GM12878 (cell line): ENCODE measurements around the gene CEP57. TPM values are rescaled to one million over a fixed set of nuclear protein-coding genes. Genes with fewer than 3 reads are reported as not detected.
"Not testable (repeated sequence)": the region's sequence is repeated elsewhere in the genome, so short reads cannot be mapped to it uniquely, and the experiment has no call there.

Experiments used
- ATAC-seq: fragments of 200-7000 bp; cut with Tn5 transposase; 3 replicates; pipeline ENCODE4 v1.9.1; 2020; ENCODE audit warnings: mild to moderate bottlenecking, moderate library complexity
- BruUV-seq: library from RNA; stranded (reverse); fragments of 400-500 nt; replicated peaks from 2 replicates; lab custom pipeline; 2021; lab: Mats Ljungman, UMichigan
- CTCF ChIA-PET: fragments of 300-600 bp; sonication (Branson Sonifier 250); formaldehyde crosslinking; extraction: SDS; loops from one replicate; lab custom pipeline; 2021; ENCODE audit warnings: inconsistent platforms; lab: Yijun Ruan, JAX
- POLR2A ChIA-PET: fragments of 350-600 bp; formaldehyde crosslinking; extraction: SDS; loops from one replicate; lab custom pipeline; 2021; ENCODE audit warnings: inconsistent platforms; lab: Charles Lee
- RAD21 ChIA-PET: fragments of 300-600 bp; sonication (Branson Sonifier 250); formaldehyde crosslinking; loops from one replicate; lab custom pipeline; 2023; ENCODE audit warnings: antibody characterized with exemption; ENCODE audit not compliant: unreplicated experiment; lab: Charles Lee
- SMC1A ChIA-PET: fragments of 300-600 bp; sonication (Branson Sonifier 250); formaldehyde crosslinking; loops from one replicate; lab custom pipeline; 2023; ENCODE audit not compliant: unreplicated experiment, uncharacterized antibody; lab: Charles Lee
- DNase-seq: peaks from one replicate; pipeline ENCODE4 v3.0.0-alpha.2; 2011; ENCODE audit warnings: low read depth, low spot score
- FAIRE-seq: peaks from 3 replicates; lab custom pipeline; 2011; peaks lifted over from hg19 to GRCh38; lab: Jason Lieb, UNC
- H2AFZ ChIP-seq: 2 replicates; pipeline ENCODE4 v1.6.0; 2011; ENCODE audit warnings: low read depth, low read length, control low read depth; ENCODE audit not compliant: control insufficient read depth
- H3K27ac ChIP-seq: 2 replicates; pipeline ENCODE4 v1.5.1; 2011; ENCODE audit warnings: control low read depth; ENCODE audit not compliant: control insufficient read depth, insufficient read depth
- H3K27me3 ChIP-seq, 2 experiments: replicated peaks in 1 of 2; 2 replicates each; pipeline versions ENCODE4 v1.6.0 to v1.6.1; 2011; ENCODE audit warnings: low read length in 1 of 2; ENCODE audit not compliant: control insufficient read depth in 2 of 2, insufficient read depth in 2 of 2
- H3K36me3 ChIP-seq, 2 experiments: 2 replicates each; pipeline ENCODE4 v1.5.1; 2011; ENCODE audit warnings: low read length in 1 of 2; ENCODE audit not compliant: control insufficient read depth in 2 of 2, insufficient read depth in 2 of 2
- H3K4me1 ChIP-seq: 2 replicates; pipeline ENCODE4 v1.6.1; 2011; ENCODE audit warnings: mild to moderate bottlenecking, low read length, moderate library complexity, mixed read lengths; ENCODE audit not compliant: control insufficient read depth, insufficient read depth
- H3K4me2 ChIP-seq: 2 replicates; pipeline ENCODE4 v1.6.0; 2011; ENCODE audit warnings: control low read depth; ENCODE audit not compliant: control insufficient read depth, insufficient read depth
- H3K4me3 ChIP-seq: fragments of 200-600 bp; sonication (generic); 2 replicates; pipeline ENCODE4 v1.5.1; 2016
- H3K79me2 ChIP-seq: 2 replicates; pipeline ENCODE4 v1.6.0; 2011; ENCODE audit warnings: low read length; ENCODE audit not compliant: control insufficient read depth, insufficient read depth
- H3K9ac ChIP-seq: 2 replicates; pipeline ENCODE4 v1.8.0; 2011; ENCODE audit warnings: low read length, control low read depth, mixed read lengths; ENCODE audit not compliant: control insufficient read depth, insufficient read depth
- H3K9me3 ChIP-seq: replicated peaks from 3 replicates; pipeline ENCODE4 v1.5.1; 2011; ENCODE audit warnings: mild to moderate bottlenecking, low read length; ENCODE audit not compliant: control insufficient read depth, insufficient read depth
- H4K20me1 ChIP-seq: 2 replicates; pipeline ENCODE4 v1.6.0; 2011; ENCODE audit not compliant: control insufficient read depth, insufficient read depth
- ATF7 ChIP-seq: fragments of 450-650 bp; IDR thresholded peaks from 2 replicates; pipeline ENCODE4 v1.6.1; 2016; ENCODE audit warnings: low read depth, mild to moderate bottlenecking
- MEF2B ChIP-seq: fragments of 450-650 bp; IDR thresholded peaks from 2 replicates; pipeline ENCODE4 v1.6.1; 2018; ENCODE audit warnings: mild to moderate bottlenecking, moderate library complexity; ENCODE audit not compliant: partially characterized antibody, poor library complexity, severe bottlenecking
- RELB ChIP-seq: fragments of 450-650 bp; IDR thresholded peaks from 2 replicates; pipeline ENCODE4 v1.6.1; 2017; ENCODE audit warnings: low read depth, mild to moderate bottlenecking, moderate library complexity
- SPI1 ChIP-seq: IDR thresholded peaks from 2 replicates; pipeline ENCODE4 v1.6.1; 2011; ENCODE audit warnings: low read depth, mild to moderate bottlenecking, low read length, moderate library complexity, borderline replicate concordance; ENCODE audit not compliant: insufficient read depth
- ZBTB40 ChIP-seq: fragments of 450-650 bp; IDR thresholded peaks from 2 replicates; pipeline ENCODE4 v1.6.1; 2016; ENCODE audit warnings: mild to moderate bottlenecking, moderate library complexity, borderline replicate concordance
- WGBS: methylation state at CpG from one replicate; pipeline ENCODE4 v1.1.6; 2016; ENCODE audit warnings: low lambda C conversion rate; ENCODE audit not compliant: insufficient replicate concordance, insufficient coverage; ENCODE audit errors: missing lambda C conversion rate; 5-methylcytosine and 5-hydroxymethylcytosine counted together
- in situ Hi-C: fragments of 300-500 bp; cut with MboI; formaldehyde crosslinking; loops from 9 replicates; pipeline ENCODE4 v1.14.3; 2018; ENCODE audit warnings: mixed read lengths
- intact Hi-C: fragments of 100-400 bp; cut with micrococcal nuclease; formaldehyde crosslinking; loops from one replicate; pipeline ENCODE4 v1.14.2; 2022; ENCODE audit not compliant: unreplicated experiment
- polyA plus RNA-seq, 11 experiments: library from polyadenylated mRNA; depleted of rRNA in 4 of 11; unstranded in 6 of 11; stranded (reverse) in 5 of 11; fragments of >200 nt; fragmentation: Nextera tagmentation in 4 of 11; fragmentation: Illumina TruSeq in 1 of 11; extraction: Ambion mirVana in 4 of 11; extraction: Trizol in 1 of 11; gene quantifications; 1 replicate in 1 of 11; 2 replicates in 10 of 11; pipeline versions ENCODE4 v1.2.1 to v1.2.3, GENCODE V29; 2011 to 2016; ENCODE audit warnings: inconsistent platforms in 2 of 11, missing spikeins in 2 of 11, low read depth in 1 of 11
- total RNA-seq, 4 experiments: library from RNA; depleted of rRNA in 3 of 4; stranded (reverse); fragments of >200 nt in 3 of 4; fragmentation: Illumina TruSeq in 1 of 4; extraction: Trizol in 1 of 4; gene quantifications; 2 replicates each; pipeline versions ENCODE4 v1.2.1 to v1.2.3, GENCODE V29; 2013 to 2021

CEP57 gene
- total and polyA plus RNA-seq, 10 of the 15 experiments (the other 5 are each of a cell fraction or from before 2014, with no cell fraction given) = 19.4 to 85.4 (median 56.8) TPM

GRCh38 chr11:95811052-95811451, 20.8 kb downstream of the CEP57 start:
- RAD21 ChIA-PET, H3K4me1 ChIP-seq, H3K4me3 ChIP-seq, H2AFZ ChIP-seq, H3K27me3 ChIP-seq, BruUV-seq, H3K9ac ChIP-seq, DNase-seq, SMC1A ChIA-PET, H3K27ac ChIP-seq, H3K36me3 ChIP-seq, intact Hi-C loops, H3K9me3 ChIP-seq, H3K79me2 ChIP-seq, POLR2A ChIA-PET, CTCF ChIA-PET, H3K4me2 ChIP-seq, H4K20me1 ChIP-seq, ATAC-seq, FAIRE-seq, in situ Hi-C loops: not testable (repeated sequence)
- WGBS = 87% methylated on average over 3 of the region's 4 CpGs

GRCh38 chr11:95816037-95816436, 25.7 kb downstream of the CEP57 start:
- Histone ChIP-seq H4K20me1 (no peaks in the 10 kb centered on the region), H3K4me2 (no peak overlapping the region), H3K4me3 (no peak overlapping the region), H3K9ac (no peak overlapping the region), H3K9me3 (no peaks in the 10 kb centered on the region), H2AFZ (no peak overlapping the region), H3K79me2 (no peaks in the 10 kb centered on the region), H3K36me3 (peaks cover 0 to 12% of the 10 kb centered on the region in 2 experiments; a peak in 2 of 4 replicates), H3K4me1 (no peaks in the 10 kb centered on the region), H3K27ac (no peak overlapping the region), H3K27me3 (no peaks in the 10 kb centered on the region)
- CTCF ChIA-PET = interaction anchor here (1.3 to 1.4 kb wide), 2 partner anchors 16 to 25 kb away, joined by 3 read pairs; no protein-coding TSS in a partner anchor
- RAD21 ChIA-PET = no interaction called here
- in situ Hi-C loops = no loop called here
- peak; percentile 55 for TF ChIP-seq ATF7
- peak; percentile 28; the same call in 1 of the 2 replicates for TF ChIP-seq RELB
- TF ChIP-seq SPI1 = peak; percentile 19; the same call in 1 of the 2 replicates
- TF ChIP-seq MEF2B = peak; percentile 51
- no peak for TF ChIP-seq ZBTB40
- SMC1A ChIA-PET = no interaction called here
- BruUV-seq = no TSS peak
- POLR2A ChIA-PET = no interaction called here
- ATAC-seq = peak; percentile 94
- DNase-seq = no peak
- no peak for FAIRE-seq
- 32% methylated on average over 2 of the region's 2 CpGs for WGBS
- intact Hi-C loops = no loop called here
